BLaER1 treated with 17β-estradiol and CSF1 and Interleukin-3, amounts not matched to agents 10 nM and 100 nM (cell line): ENCODE results near the gene TRMU.

Experiments
- H3K27ac ChIP-seq, 11 experiments: shearing (Covaris generic); formaldehyde crosslinking; 2 replicates each; pipeline ENCODE4 v1.8.1; 2022
- H3K27me3 ChIP-seq, 11 experiments: shearing (Covaris generic); formaldehyde crosslinking; 2 replicates each; pipeline ENCODE4 v1.8.1; 2022
- H3K36me3 ChIP-seq, 11 experiments: shearing (Covaris generic); formaldehyde crosslinking; 2 replicates each; pipeline ENCODE4 v1.8.1; 2022
- H3K4me1 ChIP-seq, 10 experiments: shearing (Covaris generic); formaldehyde crosslinking; 2 replicates each; pipeline ENCODE4 v1.8.1; 2022
- H3K4me2 ChIP-seq, 11 experiments: shearing (Covaris generic); formaldehyde crosslinking; 2 replicates each; pipeline ENCODE4 v1.8.1; 2022
- H3K4me3 ChIP-seq, 10 experiments: shearing (Covaris generic); formaldehyde crosslinking; 2 replicates each; pipeline ENCODE4 v1.8.1; 2022
- H3K9ac ChIP-seq, 11 experiments: shearing (Covaris generic); formaldehyde crosslinking; 2 replicates each; pipeline ENCODE4 v1.8.1; 2022
- H3K9me3 ChIP-seq, 11 experiments: shearing (Covaris generic); formaldehyde crosslinking; replicated peaks in 1 of 11; 2 replicates each; pipeline ENCODE4 v1.8.1; 2022
- H4K20me1 ChIP-seq, 11 experiments: shearing (Covaris generic); formaldehyde crosslinking; 2 replicates each; pipeline ENCODE4 v1.8.1; 2022
- Cebpa-rat ChIP-seq, 11 experiments: shearing (Covaris generic); IDR thresholded peaks; 2 replicates each; pipeline ENCODE4 v1.8.1; 2022

Gene TRMU

DNA sequence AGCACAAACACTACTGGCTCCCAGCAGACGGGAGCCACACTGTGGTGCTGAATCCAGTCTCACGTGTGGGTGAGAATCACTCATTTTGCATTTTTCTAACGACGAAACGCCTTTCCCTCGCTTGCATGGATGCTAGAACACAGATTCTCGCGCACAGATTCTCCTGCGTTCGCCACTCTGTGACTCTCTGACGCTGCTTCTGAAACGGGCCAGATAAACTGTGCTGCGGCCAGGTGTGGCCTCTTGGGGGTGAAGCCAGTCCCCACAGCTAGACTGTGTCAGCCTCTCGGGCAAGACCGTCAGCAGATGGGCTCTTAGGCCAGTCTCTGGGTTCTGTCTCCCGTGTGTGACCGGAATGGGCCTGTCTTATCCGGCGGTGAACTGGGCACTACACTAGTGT is 44.6 kb downstream of the TRMU start:
- Histone ChIP-seq H4K20me1 (peaks cover 0 to 49% (median 10%) of the 10 kb centered on the region in 11 experiments; a peak in 14 of 22 replicates), H3K27ac (no peak overlapping the region), H3K27me3 (peaks cover 18 to 51% (median 33%) of the 10 kb centered on the region in 11 experiments), H3K4me1 (peaks cover 6 to 35% (median 25%) of the 10 kb centered on the region in 10 experiments), H3K4me2 (peak overlapping the region in 9 of 11 experiments; percentile 13 to 94 (median 69); a peak in 17 of 22 replicates), H3K9ac (no peak overlapping the region), H3K36me3 (peaks cover 0 to 24% (median 7%) of the 10 kb centered on the region in 11 experiments; a peak in 8 of 22 replicates), H3K4me3 (no peak overlapping the region), H3K9me3 (peaks cover 16 to 24% (median 22%) of the 10 kb centered on the region in 11 experiments)
- no peak for TF ChIP-seq Cebpa-rat (IDR thresholded peaks at IDR 0.05)

- no peak for TF ChIP-seq Cebpa-rat (IDR thresholded peaks at IDR 0.05)
- peaks cover 5 to 33% (median 23%) of the 10 kb centered on the region in 10 experiments; a peak in 19 of 20 replicates for H3K4me1 ChIP-seq
- no peak overlapping the region for H3K27ac ChIP-seq
- peaks cover 18 to 46% (median 31%) of the 10 kb centered on the region in 11 experiments for H3K27me3 ChIP-seq
- H3K36me3 ChIP-seq: peaks cover 0 to 23% (median 7%) of the 10 kb centered on the region in 11 experiments; a peak in 8 of 22 replicates
- H3K9ac ChIP-seq: no peak overlapping the region
- no peak overlapping the region for H3K4me3 ChIP-seq
- peaks cover 14 to 19% (median 17%) of the 10 kb centered on the region in 11 experiments for H3K9me3 ChIP-seq
- H4K20me1 ChIP-seq: peaks cover 0 to 46% (median 10%) of the 10 kb centered on the region in 11 experiments; a peak in 10 of 22 replicates
- H3K4me2 ChIP-seq: peak overlapping the region in 9 of 11 experiments; percentile 13 to 94 (median 69); a peak in 17 of 22 replicates
Measured at GRCh38 chr22:46380581-46380980, 45.1 kb downstream of the TRMU start.

DNA sequence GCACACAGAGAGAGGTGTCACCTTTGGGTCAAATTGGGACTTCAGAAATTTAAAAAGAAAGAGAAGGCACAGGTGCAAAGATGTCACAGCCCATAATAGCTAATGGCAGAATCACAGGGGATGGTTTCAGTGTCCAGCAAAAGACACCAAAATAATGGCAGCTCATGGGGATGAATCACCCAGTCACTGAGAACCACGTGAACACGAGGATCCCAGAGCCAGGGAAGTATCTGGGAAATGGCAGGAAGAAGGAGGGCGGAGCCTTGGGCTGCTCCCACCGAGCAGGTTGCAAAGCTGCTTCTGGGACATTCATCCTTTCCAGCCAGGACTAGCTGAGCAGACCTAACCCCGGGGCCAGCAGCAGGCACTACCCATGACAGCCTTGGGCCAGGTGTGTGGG is 45.6 kb downstream of the TRMU start:
- peak overlapping the region in 9 of 11 experiments; percentile 13 to 94 (median 69); a peak in 17 of 22 replicates for H3K4me2 ChIP-seq
- peaks cover 9 to 13% (median 11%) of the 10 kb centered on the region in 11 experiments for H3K9me3 ChIP-seq
- H4K20me1 ChIP-seq: peaks cover 0 to 48% (median 10%) of the 10 kb centered on the region in 11 experiments; a peak in 10 of 22 replicates
- H3K27ac ChIP-seq: no peak overlapping the region
- H3K4me1 ChIP-seq: peaks cover 5 to 33% (median 23%) of the 10 kb centered on the region in 10 experiments; a peak in 19 of 20 replicates
- peaks cover 18 to 43% (median 31%) of the 10 kb centered on the region in 11 experiments for H3K27me3 ChIP-seq
- H3K4me3 ChIP-seq: no peak overlapping the region
- no peak for TF ChIP-seq Cebpa-rat (IDR thresholded peaks at IDR 0.05)
- no peak overlapping the region for H3K9ac ChIP-seq
- H3K36me3 ChIP-seq: peaks cover 0 to 17% (median 6%) of the 10 kb centered on the region in 11 experiments; a peak in 7 of 22 replicates

- peaks cover 5 to 33% (median 23%) of the 10 kb centered on the region in 10 experiments; a peak in 19 of 20 replicates for H3K4me1 ChIP-seq
- no peak overlapping the region for H3K4me3 ChIP-seq
- H4K20me1 ChIP-seq: peaks cover 0 to 52% (median 10%) of the 10 kb centered on the region in 11 experiments; a peak in 10 of 22 replicates
- no peak overlapping the region for H3K27ac ChIP-seq
- no peak overlapping the region for H3K9ac ChIP-seq
- H3K36me3 ChIP-seq: peaks cover 0 to 11% (median under 1%) of the 10 kb centered on the region in 11 experiments; a peak in 6 of 22 replicates
- peaks cover 18 to 42% (median 31%) of the 10 kb centered on the region in 11 experiments for H3K27me3 ChIP-seq
- peak overlapping the region in 1 of 11 experiments; percentile 94; a peak in 1 of 22 replicates for H3K4me2 ChIP-seq
- TF ChIP-seq Cebpa-rat (IDR thresholded peaks at IDR 0.05): no peak
- H3K9me3 ChIP-seq: peaks cover 3 to 7% (median 6%) of the 10 kb centered on the region in 11 experiments
Measured at GRCh38 chr22:46381731-46382130, 46.2 kb downstream of the TRMU start.

- no peak for TF ChIP-seq Cebpa-rat (IDR thresholded peaks at IDR 0.05)
- Histone ChIP-seq H3K27me3 (peaks cover 18 to 36% (median 31%) of the 10 kb centered on the region in 11 experiments), H3K4me3 (no peak overlapping the region), H3K36me3 (peaks cover 0 to 3% (median 0%) of the 10 kb centered on the region in 11 experiments; a peak in 1 of 22 replicates), H3K4me2 (no peak overlapping the region), H3K9ac (no peak overlapping the region), H4K20me1 (peaks cover 0 to 46% (median 10%) of the 10 kb centered on the region in 11 experiments; a peak in 10 of 22 replicates), H3K27ac (no peak overlapping the region), H3K4me1 (peaks cover 5 to 29% (median 23%) of the 10 kb centered on the region in 10 experiments; a peak in 19 of 20 replicates), H3K9me3 (no peaks in the 10 kb centered on the region)
Measured at GRCh38 chr22:46382524-46382923, 47.0 kb downstream of the TRMU start.

GRCh38 chr22:46386312-46386711 is 50.8 kb downstream of the TRMU start:
- peaks cover 0 to 3% (median 0%) of the 10 kb centered on the region in 11 experiments; a peak in 1 of 22 replicates for H3K36me3 ChIP-seq
- H3K4me1 ChIP-seq: peaks cover 0 to 5% (median under 1%) of the 10 kb centered on the region in 10 experiments; a peak in 9 of 20 replicates
- no peaks in the 10 kb centered on the region for H3K9me3 ChIP-seq
- H3K27ac ChIP-seq: no peak overlapping the region
- TF ChIP-seq Cebpa-rat (IDR thresholded peaks at IDR 0.05): no peak
- no peak overlapping the region for H3K4me2 ChIP-seq
- peaks cover 0 to 12% (median 0%) of the 10 kb centered on the region in 11 experiments; a peak in 3 of 22 replicates for H4K20me1 ChIP-seq
- H3K4me3 ChIP-seq: no peak overlapping the region
- H3K9ac ChIP-seq: no peak overlapping the region
- peaks cover 0 to 7% (median 3%) of the 10 kb centered on the region in 11 experiments; a peak in 11 of 22 replicates for H3K27me3 ChIP-seq

DNA sequence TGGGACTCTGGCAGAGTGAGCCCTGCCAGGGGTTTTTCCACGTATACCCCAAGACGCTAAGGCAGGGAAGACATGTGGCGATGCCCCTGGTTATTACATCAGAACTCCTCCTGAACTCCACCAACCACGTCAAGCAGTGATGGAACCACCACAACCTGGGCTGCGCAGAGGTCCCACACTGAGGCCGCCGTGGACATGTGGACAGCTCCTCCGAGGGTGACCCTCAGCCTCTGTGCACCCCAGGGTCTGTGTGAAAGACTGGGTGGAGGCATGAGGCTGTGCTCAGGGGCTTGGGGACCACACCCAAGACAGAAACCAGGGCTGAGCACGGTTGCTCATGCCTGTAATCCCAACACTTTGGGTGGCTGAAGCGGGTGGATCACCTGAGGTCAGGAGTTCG is 52.2 kb downstream of the TRMU start:
- Histone ChIP-seq H3K9me3 (no peaks in the 10 kb centered on the region), H3K27me3 (no peaks in the 10 kb centered on the region), H3K36me3 (peaks cover 0 to under 1% (median 0%) of the 10 kb centered on the region in 11 experiments; a peak in 1 of 22 replicates), H4K20me1 (peaks cover 0 to 6% (median 0%) of the 10 kb centered on the region in 11 experiments; a peak in 3 of 22 replicates), H3K4me1 (peaks cover 0 to 3% (median 0%) of the 10 kb centered on the region in 10 experiments; a peak in 1 of 20 replicates), H3K9ac (no peak overlapping the region), H3K27ac (no peak overlapping the region), H3K4me2 (no peak overlapping the region), H3K4me3 (no peak overlapping the region)
- no peak for TF ChIP-seq Cebpa-rat (IDR thresholded peaks at IDR 0.05)

- TF ChIP-seq Cebpa-rat (IDR thresholded peaks at IDR 0.05): no peak
Measured at GRCh38 chr22:46388647-46389046, 53.1 kb downstream of the TRMU start.

GRCh38 chr22:46389081-46389480 is 53.6 kb downstream of the TRMU start:
- no peaks in the 10 kb centered on the region for H3K9me3 ChIP-seq
- no peak overlapping the region for H3K4me3 ChIP-seq
- H3K9ac ChIP-seq: no peak overlapping the region
- TF ChIP-seq Cebpa-rat (IDR thresholded peaks at IDR 0.05): no peak
- H4K20me1 ChIP-seq: peaks cover 0 to 6% (median 0%) of the 10 kb centered on the region in 11 experiments; a peak in 3 of 22 replicates
- peaks cover 0 to 3% (median 0%) of the 10 kb centered on the region in 10 experiments; a peak in 1 of 20 replicates for H3K4me1 ChIP-seq
- H3K27ac ChIP-seq: no peak overlapping the region
- no peaks in the 10 kb centered on the region for H3K27me3 ChIP-seq
- H3K36me3 ChIP-seq: no peaks in the 10 kb centered on the region
- no peak overlapping the region for H3K4me2 ChIP-seq

More at GRCh38 chr22:46388647-46389046, 53.1 kb downstream of the TRMU start:
- Histone ChIP-seq H3K27me3 (no peaks in the 10 kb centered on the region), H3K9ac (no peak overlapping the region), H3K4me2 (no peak overlapping the region), H3K36me3 (no peaks in the 10 kb centered on the region), H4K20me1 (peaks cover 0 to 6% (median 0%) of the 10 kb centered on the region in 11 experiments; a peak in 3 of 22 replicates), H3K27ac (no peak overlapping the region), H3K4me1 (peaks cover 0 to 3% (median 0%) of the 10 kb centered on the region in 10 experiments; a peak in 1 of 20 replicates), H3K9me3 (no peaks in the 10 kb centered on the region), H3K4me3 (no peak overlapping the region)
